Posterior cingulate gyrus (tissue), 11 donors: Measurements from ENCODE around the gene GPR78.

Experiments used
- DNase-seq, 10 donors: peaks; one replicate each; pipeline versions ENCODE4 v3.0.0 to v3.0.0-alpha.2; 2020 to 2021; ENCODE audit warnings: mixed read lengths in 3 of 10
- intact Hi-C: fragments of 100-400 bp; cut with DNase I; formaldehyde crosslinking; loops from one replicate; pipeline ENCODE4 v1.15.1; 2023

The GPR78 gene

DNA sequence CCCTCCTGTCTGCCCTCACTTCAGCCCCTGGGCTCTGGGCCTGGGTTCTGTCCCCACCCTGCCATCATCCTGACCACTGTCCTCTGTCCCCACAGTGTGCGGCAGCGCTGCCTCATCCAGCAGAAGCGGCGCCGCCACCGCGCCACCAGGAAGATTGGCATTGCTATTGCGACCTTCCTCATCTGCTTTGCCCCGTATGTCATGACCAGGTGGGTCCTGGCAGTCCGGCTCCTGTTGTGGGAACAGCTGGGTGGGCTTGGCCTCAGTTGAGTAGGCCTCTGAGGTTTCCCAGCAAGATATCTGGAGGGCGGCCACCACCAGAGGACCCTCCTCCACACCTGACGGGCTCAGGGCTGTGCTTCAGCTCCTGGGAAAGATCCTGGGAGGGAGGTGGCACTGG lies 2.2 kb downstream of the GPR78 start:
- intact Hi-C loops = no loop called here
- DNase-seq = peak in 4 of 10 donors; percentile 6 to 61 (median 34)

DNA sequence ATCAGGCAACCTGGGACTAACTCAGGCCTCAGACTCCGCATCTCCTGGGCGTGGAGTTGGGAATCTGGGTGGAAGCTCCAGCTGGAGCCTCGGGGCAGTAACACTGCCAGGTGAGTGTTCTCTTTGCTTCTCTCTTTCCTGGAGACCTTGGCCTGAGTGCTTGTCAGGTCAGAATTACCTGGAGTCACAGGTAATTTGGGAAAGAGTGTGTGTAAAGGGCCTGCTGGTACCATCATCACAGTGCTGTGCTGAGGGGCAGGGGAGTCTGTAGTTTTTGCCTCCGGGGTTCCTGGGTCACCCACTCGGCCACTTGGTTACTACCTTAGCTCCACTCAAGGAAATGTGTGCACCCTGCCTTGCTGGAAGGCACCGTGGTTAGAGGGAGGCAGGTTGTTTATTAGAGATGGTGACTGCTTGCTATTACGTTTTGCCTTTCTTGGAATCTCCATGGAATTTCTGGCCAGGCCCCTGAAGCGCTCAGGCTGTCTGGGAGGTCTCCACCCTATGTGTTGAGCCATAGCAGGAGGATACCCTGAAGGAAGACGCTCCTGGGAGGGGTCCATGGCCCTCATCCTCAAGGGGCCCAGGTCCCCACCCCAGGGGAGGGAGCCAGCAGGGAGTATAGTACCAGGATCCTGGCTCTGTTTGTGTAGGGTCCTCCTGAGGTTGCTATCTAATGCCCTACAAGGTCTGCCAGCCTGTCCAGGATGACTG lies 2.9 kb downstream of the GPR78 start:
- intact Hi-C loops = no loop called here
- DNase-seq = peak in 4 of 10 donors; percentile 1 to 67 (median 21)

DNA sequence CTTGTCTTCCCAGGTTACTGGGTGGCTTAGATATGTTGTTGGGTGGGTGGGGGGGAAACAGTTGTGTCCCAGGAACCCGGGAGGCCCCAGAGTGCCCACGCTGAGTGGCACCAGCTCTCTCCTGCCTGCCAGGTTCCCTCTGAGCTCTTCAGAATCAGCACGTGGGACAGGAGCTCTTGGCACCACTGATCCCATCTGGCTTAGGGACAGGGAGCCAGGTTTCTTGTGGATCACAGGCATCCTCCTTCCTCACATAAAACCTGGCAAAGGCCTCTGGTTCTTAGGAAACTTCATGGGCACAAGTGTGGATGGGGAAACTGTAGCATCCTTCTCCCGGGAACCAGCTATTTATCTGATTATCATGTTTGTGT lies 3.4 kb downstream of the GPR78 start:
- intact Hi-C loops = no loop called here
- DNase-seq = peak in 4 of 10 donors; percentile 1 to 86 (median 53)

DNA sequence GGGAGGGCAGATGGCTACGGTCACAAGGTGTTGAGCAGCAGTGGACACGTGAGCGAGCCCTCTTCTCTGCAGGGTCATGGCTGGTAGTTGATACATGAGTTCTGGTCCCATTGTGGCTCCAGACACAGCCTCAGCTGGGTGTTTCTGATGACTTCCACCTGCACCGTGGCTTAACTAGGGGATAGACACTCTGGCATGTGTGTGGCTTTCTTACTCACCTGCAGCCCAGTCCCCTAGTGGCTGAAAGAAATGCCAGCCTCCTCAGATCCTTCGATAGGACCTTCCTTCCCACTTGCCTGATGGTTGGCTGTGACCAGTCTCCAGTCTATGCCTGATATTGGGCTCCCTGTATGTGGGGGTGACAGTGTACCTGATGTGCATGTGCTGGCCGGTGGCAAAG lies 5.0 kb downstream of the GPR78 start:
- DNase-seq = peak in 2 of 10 donors; percentile 31 to 62
- intact Hi-C loops = no loop called here

DNA sequence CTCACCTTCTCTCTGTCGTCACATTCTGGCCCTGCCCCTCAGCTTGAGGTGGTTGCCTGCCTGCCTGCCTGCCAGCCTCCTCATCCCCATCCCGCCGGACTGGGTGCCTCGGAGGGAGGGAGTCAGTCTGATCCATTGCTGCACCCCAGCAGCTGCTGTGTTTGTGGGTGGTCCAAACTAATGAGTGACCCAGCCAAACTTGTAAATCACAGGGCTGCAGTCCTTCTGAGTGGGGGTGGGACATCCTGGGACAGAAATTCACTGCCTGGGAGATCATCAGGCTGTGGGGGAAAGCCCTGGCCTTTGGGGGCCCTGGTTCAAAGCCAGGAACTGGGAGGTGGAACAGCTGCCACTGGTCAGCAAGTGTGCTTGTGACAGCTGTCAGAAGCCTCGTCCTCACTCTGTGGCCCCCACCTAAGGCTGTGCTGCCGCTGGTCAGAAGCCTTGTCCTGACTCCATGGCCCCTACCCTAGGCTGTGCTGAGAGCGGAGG lies 5.6 kb downstream of the GPR78 start:
- intact Hi-C loops = no loop called here
- DNase-seq = peak in 3 of 10 donors; percentile 43 to 67 (median 45)

DNA sequence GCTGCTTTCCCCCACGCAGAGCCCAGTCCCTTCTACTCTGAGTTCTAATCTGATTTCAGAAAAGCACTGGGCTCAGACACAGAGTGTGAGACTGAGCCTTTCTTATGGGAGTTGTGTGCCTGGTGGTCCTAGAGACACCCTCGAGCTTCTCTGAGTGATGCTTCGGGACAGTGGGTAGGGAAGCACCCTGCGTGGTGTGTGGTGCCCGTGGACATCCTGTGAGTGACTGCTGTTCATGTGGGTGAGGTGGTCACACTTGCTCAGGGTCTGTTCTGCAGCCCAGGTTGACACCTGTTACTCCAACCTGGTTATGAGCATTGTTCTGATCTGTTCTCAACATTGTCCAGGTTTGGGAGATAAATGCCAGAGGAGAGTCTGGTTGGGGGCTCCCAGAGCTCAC lies 6.1 kb downstream of the GPR78 start:
- intact Hi-C loops = no loop called here

DNA sequence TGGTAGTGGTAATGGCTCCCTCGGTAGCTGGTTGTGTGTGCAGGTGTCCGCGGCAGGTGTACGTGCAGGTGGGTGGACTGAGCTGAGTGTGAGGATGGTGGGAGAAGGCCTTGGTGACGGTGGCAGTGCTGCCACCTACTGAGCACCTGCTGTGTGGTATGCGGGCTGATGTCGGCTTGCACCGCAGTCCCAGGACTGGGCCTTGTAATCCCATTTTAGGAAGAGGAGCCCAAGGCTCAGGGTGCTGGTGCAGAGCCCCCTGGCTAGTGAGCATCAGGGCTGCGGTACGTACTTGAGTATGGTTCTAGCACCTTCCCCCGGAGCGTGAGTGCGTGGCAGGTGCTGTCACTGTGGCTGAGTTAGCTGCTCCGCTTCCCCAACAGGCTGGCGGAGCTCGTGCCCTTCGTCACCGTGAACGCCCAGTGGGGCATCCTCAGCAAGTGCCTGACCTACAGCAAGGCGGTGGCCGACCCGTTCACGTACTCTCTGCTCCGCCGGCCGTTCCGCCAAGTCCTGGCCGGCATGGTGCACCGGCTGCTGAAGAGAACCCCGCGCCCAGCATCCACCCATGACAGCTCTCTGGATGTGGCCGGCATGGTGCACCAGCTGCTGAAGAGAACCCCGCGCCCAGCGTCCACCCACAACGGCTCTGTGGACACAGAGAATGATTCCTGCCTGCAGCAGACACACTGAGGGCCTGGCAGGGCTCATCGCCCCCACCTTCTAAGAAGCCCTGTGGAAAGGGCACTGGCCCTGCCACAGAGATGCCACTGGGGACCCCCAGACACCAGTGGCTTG lies 6.7 kb downstream of the GPR78 start:
- peak in 6 of 10 donors; percentile 0 to 87 (median 52) for DNase-seq
- intact Hi-C loops = no loop called here

More for the DNA sequence above, 6.1 kb downstream of the GPR78 start:
- DNase-seq = peak in 2 of 10 donors; percentile 1 to 19

DNA sequence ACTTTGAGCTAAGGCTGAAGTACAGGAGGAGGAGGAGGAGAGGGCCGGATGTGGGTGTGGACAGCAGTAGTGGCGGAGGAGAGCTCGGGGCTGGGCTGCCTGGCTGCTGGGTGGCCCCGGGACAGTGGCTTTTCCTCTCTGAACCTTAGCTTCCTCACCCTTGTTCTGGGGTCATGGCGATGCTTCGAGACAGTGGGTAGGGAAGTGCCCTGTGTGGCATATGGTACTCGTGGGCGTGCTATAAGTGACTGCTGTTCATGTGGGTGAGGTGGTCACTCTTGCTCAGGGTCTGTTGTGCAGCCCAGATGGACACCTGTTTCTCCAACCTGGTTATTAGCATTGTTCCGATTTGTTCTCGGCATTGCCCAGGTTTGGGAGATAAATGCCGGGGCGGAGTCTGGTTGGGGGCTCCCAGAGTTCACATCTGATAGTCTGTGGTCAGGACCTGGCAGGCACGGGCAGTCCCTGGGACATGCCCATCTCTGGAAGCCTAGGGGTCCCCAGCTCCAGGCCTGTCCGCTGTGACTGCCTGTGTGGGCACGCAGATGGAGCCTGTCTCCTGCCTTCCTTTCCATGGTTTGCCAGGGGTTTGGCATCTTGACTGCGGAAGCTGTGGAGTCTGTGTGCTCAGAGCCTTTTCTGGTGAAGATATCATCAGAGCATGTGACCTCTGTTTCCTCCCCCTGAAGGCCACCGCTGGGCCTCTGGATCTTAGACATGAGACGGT lies 7.4 kb downstream of the GPR78 start:
- intact Hi-C loops = no loop called here
- peak in 5 of 10 donors; percentile 2 to 70 (median 35) for DNase-seq

DNA sequence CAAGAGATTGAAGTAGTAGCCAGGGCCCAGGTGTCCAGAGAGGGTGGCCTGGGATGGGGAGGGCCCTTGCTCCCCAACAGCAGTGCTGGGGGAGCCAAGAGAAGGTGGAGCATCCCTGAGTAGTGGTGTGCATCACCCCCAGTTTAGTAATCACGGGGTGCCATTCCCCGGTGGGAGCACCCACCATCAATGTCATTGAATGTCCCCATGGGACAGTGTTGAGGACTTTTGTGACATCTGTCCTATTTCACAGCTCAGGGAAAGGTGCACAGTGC lies 7.9 kb downstream of the GPR78 start:
- intact Hi-C loops = no loop called here
- peak in 2 of 10 donors; percentile 40 to 56 for DNase-seq

DNA sequence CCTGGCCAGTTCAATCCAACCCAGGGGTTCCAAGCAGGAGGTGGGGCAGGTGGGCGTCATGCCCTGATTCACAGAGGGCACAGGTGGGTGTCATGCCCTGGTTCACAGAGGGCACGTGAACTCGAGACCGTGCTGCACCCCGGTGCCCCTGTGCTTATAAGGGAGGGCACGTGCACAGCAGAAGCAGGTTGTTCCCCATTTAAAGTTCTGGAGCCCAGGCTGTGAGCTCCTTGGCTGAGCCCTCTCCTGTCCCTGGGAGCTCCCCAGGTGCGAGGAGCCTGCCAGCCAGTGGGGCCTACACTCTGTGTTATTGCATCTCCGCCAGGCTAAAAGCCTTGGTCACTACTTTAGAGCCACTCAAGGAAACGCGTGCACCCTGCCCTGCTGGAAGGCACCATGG lies 9.1 kb downstream of the GPR78 start:
- peak in 4 of 10 donors; percentile 2 to 79 (median 36) for DNase-seq
- intact Hi-C loops = no loop called here

DNA sequence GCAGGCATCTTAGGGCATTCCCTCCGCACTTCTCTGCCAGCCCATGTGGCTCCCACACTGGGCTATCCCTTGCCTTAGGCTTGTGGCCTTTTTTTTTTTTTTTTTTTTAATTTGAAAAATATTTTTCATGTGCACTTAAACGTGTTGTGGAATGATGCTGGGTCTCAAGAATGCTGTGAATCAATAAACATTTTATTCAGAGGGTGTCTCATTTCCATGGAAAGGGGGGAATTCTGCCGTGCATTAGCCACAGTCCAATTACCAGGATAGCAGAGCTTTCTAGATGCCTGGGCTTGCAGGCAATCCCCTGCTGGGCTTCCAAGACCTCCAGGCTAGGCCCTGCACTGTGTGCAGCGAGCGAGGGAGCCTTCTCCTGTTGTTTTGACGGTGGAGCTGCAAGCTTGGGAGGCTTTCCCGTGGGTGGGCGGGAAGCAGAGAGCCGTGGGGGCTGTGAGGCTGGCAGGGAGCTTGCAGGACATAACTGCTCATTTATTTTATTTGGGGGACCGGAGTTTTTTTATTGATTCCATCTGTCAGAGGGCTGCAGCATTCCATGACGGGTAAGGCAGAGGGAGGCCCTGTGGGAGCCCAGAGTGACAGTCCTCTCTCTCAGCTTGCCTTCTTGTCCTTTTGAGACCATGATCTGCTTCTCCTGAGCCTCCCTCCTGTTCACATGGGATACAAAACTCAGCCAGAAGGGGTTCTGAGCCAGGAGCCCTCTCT lies 9.8 kb downstream of the GPR78 start:
- intact Hi-C loops = loop anchor here (5.0 kb wide), 1 partner anchor 348 kb away; no protein-coding TSS in a partner anchor
- DNase-seq = peak in 7 of 10 donors; percentile 25 to 91 (median 55)

DNA sequence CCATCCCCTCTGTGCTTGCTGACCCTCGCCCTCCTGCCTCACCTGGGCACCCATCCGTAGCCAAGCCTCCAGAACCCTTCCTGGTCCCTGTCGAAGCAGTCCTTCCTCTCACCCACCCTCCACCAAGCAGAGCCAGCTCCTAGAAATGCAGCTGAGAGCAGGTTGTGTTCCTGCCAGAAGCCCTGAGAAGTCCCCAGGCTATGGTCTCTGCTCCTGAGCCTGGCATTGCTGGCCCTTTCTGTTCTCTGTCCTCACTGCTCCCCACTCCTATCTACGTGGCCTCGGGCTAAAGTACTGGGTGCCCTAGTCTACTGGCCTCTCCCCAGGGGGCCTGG lies 10.3 kb downstream of the GPR78 start:
- intact Hi-C loops = loop anchor here (5.0 kb wide), 1 partner anchor 348 kb away; no protein-coding TSS in a partner anchor
- DNase-seq = peak in 3 of 10 donors; percentile 19 to 54 (median 27)

DNA sequence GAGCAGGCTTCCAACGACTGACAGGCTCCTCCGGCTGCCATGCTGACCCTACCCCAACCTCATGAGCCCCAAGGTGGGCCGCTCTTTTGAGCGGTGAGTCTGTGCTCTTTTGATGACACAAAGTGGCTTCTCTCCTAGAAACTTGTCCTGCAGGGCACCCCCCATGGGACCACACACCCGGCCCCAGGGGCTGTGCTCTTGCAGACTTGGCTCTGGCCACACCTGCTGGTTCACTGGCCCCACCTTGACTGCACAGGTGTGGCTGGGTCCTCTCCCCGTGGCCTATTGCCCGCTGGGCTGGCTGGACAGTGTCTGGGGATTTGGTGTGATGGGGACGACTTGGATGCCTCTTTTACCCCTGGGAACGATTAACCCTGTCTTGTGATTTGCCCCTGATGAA lies 10.9 kb downstream of the GPR78 start:
- DNase-seq = peak in 3 of 10 donors; percentile 58 to 71 (median 70)
- intact Hi-C loops = loop anchor here (5.0 kb wide), 1 partner anchor 349 kb away; no protein-coding TSS in a partner anchor

DNA sequence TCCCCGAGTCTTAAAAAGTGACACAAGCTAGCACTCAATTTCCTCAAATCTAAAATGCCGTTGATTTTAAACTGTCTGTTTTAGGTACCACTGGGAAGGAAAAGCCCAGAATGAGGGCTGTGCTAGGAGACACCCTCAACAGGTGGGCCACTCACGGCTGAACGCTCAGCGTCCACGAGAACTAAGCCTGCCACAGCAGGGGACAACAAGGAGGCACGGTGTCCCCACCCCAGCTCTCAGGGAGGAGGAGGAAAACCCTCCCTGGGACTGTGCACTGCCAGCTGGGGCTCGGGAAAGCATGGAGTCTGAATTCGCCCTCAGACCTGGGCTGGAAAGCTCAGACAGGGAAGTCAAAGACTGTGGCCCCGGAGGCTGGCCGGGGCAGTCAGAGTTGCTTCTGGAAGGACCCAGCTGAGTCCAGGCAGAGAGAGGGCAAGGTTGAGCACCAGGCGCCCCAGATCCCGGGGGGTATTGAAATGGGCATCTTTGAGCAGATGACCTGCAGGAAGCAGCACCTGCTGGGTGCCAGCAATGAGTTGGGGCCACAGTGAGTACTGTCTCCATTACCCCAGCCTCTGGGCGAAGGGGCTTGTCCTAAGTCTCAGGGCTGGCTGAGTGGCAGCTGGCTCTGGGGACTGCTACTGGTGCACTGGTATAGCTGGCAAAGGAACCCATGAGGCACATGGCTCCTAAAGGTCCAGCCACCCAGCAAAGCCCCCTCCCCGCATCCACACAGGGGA lies 11.6 kb downstream of the GPR78 start:
- intact Hi-C loops = loop anchor here (5.0 kb wide), 1 partner anchor 349 kb away; no protein-coding TSS in a partner anchor
- peak in 4 of 10 donors; percentile 3 to 77 (median 66) for DNase-seq

DNA sequence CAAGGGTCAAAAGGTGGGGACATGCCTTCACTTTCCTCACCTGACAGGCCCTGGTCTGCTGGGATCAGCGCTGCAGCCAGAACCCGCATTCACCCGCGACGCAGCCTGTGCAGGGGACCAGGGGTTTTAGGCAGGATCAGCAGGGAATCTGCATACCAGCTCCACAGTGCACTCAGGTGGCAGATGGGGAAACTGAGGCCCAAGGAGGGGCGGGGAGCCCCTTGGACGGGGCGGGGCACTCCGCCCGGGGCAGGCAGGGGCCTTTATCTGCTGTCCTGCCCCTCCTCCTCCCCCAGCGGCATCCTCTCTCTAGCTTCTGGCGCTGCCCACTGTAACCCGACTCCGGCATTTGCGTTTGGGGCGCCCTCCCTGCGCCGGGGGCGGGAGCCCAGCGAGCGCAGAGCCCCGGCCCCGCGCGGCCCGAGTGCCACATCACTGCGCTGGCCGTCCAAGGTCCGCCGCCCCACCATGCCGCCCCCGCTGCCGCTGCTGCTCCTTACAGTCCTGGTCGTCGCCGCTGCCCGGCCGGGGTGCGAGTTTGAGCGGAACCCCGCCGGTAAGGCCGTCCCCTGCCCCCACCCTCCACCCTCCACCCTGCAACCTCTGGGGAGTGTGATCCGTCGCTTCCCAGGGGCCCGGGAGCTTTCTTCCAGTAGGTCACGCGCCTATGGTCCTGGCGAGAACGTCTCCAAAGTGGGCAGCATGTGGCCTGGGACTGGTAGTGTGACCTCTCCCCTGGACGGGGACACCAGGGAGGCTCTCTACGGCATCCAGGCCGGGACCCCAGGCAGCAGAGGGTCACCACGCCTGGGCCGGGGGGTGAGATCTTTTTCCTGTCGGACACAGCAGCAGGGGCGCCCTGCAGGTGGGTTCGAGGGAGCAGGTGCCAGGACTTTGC lies 12.4 kb downstream of the GPR78 start, which contains the start of gene CPZ:
CPZ (plus strand) TSS at position 400 of the 898 bp plus-strand sequence; CDS start at position 469, 69 bp downstream.
- DNase-seq = peak in 4 of 10 donors; percentile 17 to 76 (median 70)
- intact Hi-C loops = loop anchor here (5.0 kb wide), 1 partner anchor 350 kb away; no protein-coding TSS in a partner anchor

DNA sequence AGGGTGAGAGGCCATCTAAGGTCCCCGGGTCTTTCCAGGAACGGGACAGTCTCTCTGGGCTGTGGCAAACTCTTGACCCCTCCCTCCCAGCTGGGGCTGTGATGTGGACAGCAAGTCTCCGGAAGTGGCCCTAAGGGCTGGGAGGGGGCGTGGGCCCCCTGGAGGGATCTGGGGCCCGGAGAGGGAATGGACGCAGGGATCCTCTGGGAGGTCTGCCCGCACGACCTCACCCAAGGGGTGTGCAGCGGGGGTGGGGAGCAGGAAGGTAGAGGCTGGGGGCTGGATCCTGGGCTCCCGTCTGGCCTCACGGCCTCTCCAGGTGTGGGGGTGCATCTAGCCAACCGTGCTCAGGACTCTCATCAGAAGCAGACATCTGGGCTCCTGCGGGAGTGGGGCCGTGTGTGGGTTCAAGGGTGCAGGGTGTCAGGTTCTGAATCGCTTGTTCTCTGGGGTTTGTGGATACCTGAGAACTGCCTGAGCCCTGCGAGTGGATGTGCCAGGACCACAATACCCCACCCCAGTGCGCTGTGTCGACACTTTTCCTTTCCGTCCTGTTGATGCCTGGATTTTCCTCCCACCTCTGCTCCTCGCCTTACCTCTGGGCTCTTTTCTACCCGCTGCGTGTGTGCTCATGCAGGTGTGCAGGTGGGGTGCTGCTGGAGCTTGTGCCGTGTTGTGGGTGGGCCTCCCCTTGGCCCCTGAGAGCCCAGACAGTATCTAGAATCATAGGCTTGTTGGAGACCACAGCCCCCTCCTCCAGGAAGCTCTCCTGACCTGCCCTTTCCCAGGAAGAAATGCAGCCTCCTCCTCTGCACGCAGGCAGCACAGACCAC lies 13.3 kb downstream of the GPR78 start:
- DNase-seq = peak in 3 of 10 donors; percentile 43 to 63 (median 56)
- intact Hi-C loops = loop anchor here (1.0 to 5.0 kb wide), 2 partner anchors 125 to 351 kb away; no protein-coding TSS in a partner anchor
